ENCODE measurements around the gene LRRC9. TPM values are rescaled to one million over a fixed set of nuclear protein-coding genes. Genes with fewer than 3 reads are reported as not detected.

Gene LRRC9
- total and polyA plus RNA-seq, 2 of the 13 experiments (the other 11 are each of a cell fraction or from before 2014, with no cell fraction given): 0.08 to 0.18 TPM

GRCh38 chr14:59870277-59871165, 49.4 kb upstream of the LRRC9 start, which contains the start of gene RTN1 (continued):
- TF ChIP-seq GABPB1 (CRISPR knock-in tag; IDR thresholded peaks at IDR 0.05) (peak; percentile 48; the same call in 1 of the 2 replicates), HNRNPLL (IDR thresholded peaks at IDR 0.05; ENCODE audit: low read depth, low read length, poor library complexity, severe bottlenecking) (peak; percentile 98), ZNF343 (CRISPR knock-in tag; IDR thresholded peaks at IDR 0.05) (no peak)

- DNase-seq (ENCODE audit: low spot score) (no peak), FAIRE-seq (no peak), ATAC-seq (peak; percentile 64)
- H3K9ac ChIP-seq (ENCODE audit: insufficient read depth, low read depth, low read length): no peak overlapping the region
- H3K4me2 ChIP-seq (ENCODE audit: low read depth, low read length): peak overlapping the region; percentile 54
- ChIA-PET POLR2A (no interaction called here), CTCF (ENCODE audit: low intra/inter-chr PET ratio, low total read pairs) (no interaction called here)
- H3K36me3 ChIP-seq (replicated peaks in 1 of 2; ENCODE audit: control insufficient read depth in 1 of 2, insufficient read depth in 2 of 2, low read length in 2 of 2): no peaks in the 10 kb centered on the region
- H3K79me2 ChIP-seq (ENCODE audit: insufficient read depth, low read length): no peaks in the 10 kb centered on the region
- H3K9me3 ChIP-seq (ENCODE audit: low read length): no peaks in the 10 kb centered on the region
- peaks cover 8% of the 10 kb centered on the region; the same call in 1 of the 2 replicates for H3K4me1 ChIP-seq (ENCODE audit: insufficient read depth, low read length)
- no peaks in the 10 kb centered on the region for H4K20me1 ChIP-seq (ENCODE audit: insufficient read depth, low read length)
- peak overlapping the region in 2 of 3 experiments; percentile 37 to 64; a peak in 4 of 6 replicates for H3K4me3 ChIP-seq (replicated peaks in 1 of 3; ENCODE audit: insufficient read depth in 1 of 3, low read depth in 2 of 3, low read length in 3 of 3)
- peaks cover 0 to 30% of the 10 kb centered on the region in 2 experiments; a peak in 2 of 5 replicates for H3K27me3 ChIP-seq (ENCODE audit: control insufficient read depth in 1 of 2, insufficient read depth in 2 of 2, low read length in 2 of 2)
- WGBS (ENCODE audit: low lambda C conversion rate): 6% methylated on average over 4 of the region's 4 CpGs
- H2AFZ ChIP-seq (ENCODE audit: low read length): no peak overlapping the region
- H3K27ac ChIP-seq (ENCODE audit: extremely low read length, insufficient read depth, low read length): no peak overlapping the region
- no TSS peak for BruUV-seq (replicated peaks)
- in situ Hi-C loops (cut with HindIII; ENCODE audit: extremely low pct_ligation_motif_present, low pct_unique_long_range_greater_than_20kb): no loop called here
- intact Hi-C loops (cut with micrococcal nuclease; ENCODE audit: unreplicated experiment): no loop called here
- TF ChIP-seq ZNF558 (CRISPR knock-in tag; IDR thresholded peaks at IDR 0.05; ENCODE audit: borderline replicate concordance) (no peak), ZFP41 (CRISPR knock-in tag; IDR thresholded peaks at IDR 0.05; ENCODE audit: borderline replicate concordance) (no peak), SPEN (CRISPR knock-in tag; IDR thresholded peaks at IDR 0.05; ENCODE audit: low read depth) (no peak), SIN3A (IDR thresholded peaks at IDR 0.05; ENCODE audit: borderline replicate concordance, low read depth, low read length) (no peak), ZNF644 (CRISPR knock-in tag; IDR thresholded peaks at IDR 0.05; ENCODE audit: low read depth) (no peak), RNF219 (CRISPR knock-in tag; IDR thresholded peaks at IDR 0.05) (no peak), RARA (CRISPR knock-in tag; IDR thresholded peaks at IDR 0.05) (no peak), PATZ1 (CRISPR knock-in tag; IDR thresholded peaks at IDR 0.05) (no peak), ZNF136 (CRISPR knock-in tag; IDR thresholded peaks at IDR 0.05; ENCODE audit: low read depth) (no peak), ZNF331 (CRISPR knock-in tag; IDR thresholded peaks at IDR 0.05) (no peak), SALL2 (CRISPR knock-in tag; IDR thresholded peaks at IDR 0.05) (no peak), ZNF232 (CRISPR knock-in tag; IDR thresholded peaks at IDR 0.05; ENCODE audit: borderline replicate concordance) (no peak), ZFP82 (CRISPR knock-in tag; IDR thresholded peaks at IDR 0.05; ENCODE audit: borderline replicate concordance) (no peak), IKZF4 (CRISPR knock-in tag; IDR thresholded peaks at IDR 0.05; ENCODE audit: borderline replicate concordance, low read depth, not compliant biosample characterization) (no peak), PCBP1 (IDR thresholded peaks at IDR 0.05; ENCODE audit: borderline replicate concordance, low read depth, low read length) (no peak)
Observed at GRCh38 chr14:59871166-59871495, 48.8 kb upstream of the LRRC9 start.

All from HepG2 (cell line).